GM23338 (cell line): ENCODE results near the gene PPAN. TPM values are rescaled to one million over a fixed set of nuclear protein-coding genes. Genes with fewer than 3 reads are reported as not detected.

Source experiments
- ATAC-seq: fragments of 200-7000 bp; cut with Tn5 transposase; 3 replicates; pipeline ENCODE4 v1.9.1; 2020
- DNase-seq: peaks from one replicate; pipeline ENCODE4 v3.0.0-alpha.2; 2015; ENCODE audit warnings: low spot score
- H2AFZ ChIP-seq: fragments of 200-600 bp; sonication (generic); 2 replicates; pipeline ENCODE4 v1.8.0; 2016; ENCODE audit warnings: antibody characterized with exemption, mild to moderate bottlenecking, moderate library complexity
- H3F3A ChIP-seq: fragments of 200-600 bp; sonication (generic); replicated peaks from 2 replicates; pipeline ENCODE4 v1.8.0; 2017; ENCODE audit warnings: antibody characterized with exemption, mixed run types, low read depth
- H3K27ac ChIP-seq: fragments of 200-600 bp; sonication (generic); 2 replicates; pipeline ENCODE4 v1.6.1; 2016; ENCODE audit warnings: low read depth
- H3K27me3 ChIP-seq: fragments of 200-600 bp; sonication (generic); 2 replicates; pipeline ENCODE4 v1.8.0; 2016; ENCODE audit warnings: mild to moderate bottlenecking, mixed run types, moderate library complexity; ENCODE audit not compliant: insufficient read depth
- H3K36me3 ChIP-seq: fragments of 200-600 bp; sonication (generic); 2 replicates; pipeline ENCODE4 v1.8.0; 2016; ENCODE audit warnings: mild to moderate bottlenecking; ENCODE audit not compliant: insufficient read depth
- H3K4me1 ChIP-seq: fragments of 200-600 bp; sonication (generic); 2 replicates; pipeline ENCODE4 v1.8.0; 2016; ENCODE audit warnings: mild to moderate bottlenecking, moderate library complexity; ENCODE audit not compliant: insufficient read depth
- H3K4me2 ChIP-seq: fragments of 200-600 bp; sonication (generic); 2 replicates; pipeline ENCODE4 v1.7.1; 2017; ENCODE audit warnings: mixed run types
- H3K4me3 ChIP-seq: fragments of 200-600 bp; sonication (generic); 2 replicates; pipeline ENCODE4 v1.6.1; 2016; ENCODE audit warnings: mixed run types
- H3K79me2 ChIP-seq: fragments of 200-600 bp; sonication (generic); replicated peaks from 2 replicates; pipeline ENCODE4 v1.8.0; 2017; ENCODE audit warnings: mild to moderate bottlenecking; ENCODE audit not compliant: insufficient read depth
- H3K9me2 ChIP-seq: fragments of 200-600 bp; sonication (generic); 2 replicates; pipeline ENCODE4 v1.8.0; 2017; ENCODE audit not compliant: insufficient read depth
- H4K20me1 ChIP-seq: fragments of 200-600 bp; sonication (generic); replicated peaks from 2 replicates; pipeline ENCODE4 v1.8.0; 2017; ENCODE audit warnings: mild to moderate bottlenecking; ENCODE audit not compliant: insufficient read depth
- H3K27ac Mint-ChIP-seq: 2 replicates; pipeline ENCODE4 v1.8.0; 2020; ENCODE audit warnings: inconsistent platforms, mild to moderate bottlenecking, moderate library complexity, mixed read lengths
- H3K27me3 Mint-ChIP-seq: 3 replicates; pipeline ENCODE4 v1.8.0; 2022; ENCODE audit warnings: low read depth, mild to moderate bottlenecking, moderate library complexity, mixed read lengths, inconsistent platforms; ENCODE audit not compliant: insufficient read depth, poor library complexity
- H3K36me3 Mint-ChIP-seq: 3 replicates; pipeline ENCODE4 v1.8.0; 2021; ENCODE audit warnings: low read depth, mild to moderate bottlenecking, inconsistent platforms, moderate library complexity, mixed read lengths
- H3K4me1 Mint-ChIP-seq: 3 replicates; pipeline ENCODE4 v1.8.0; 2020; ENCODE audit warnings: mild to moderate bottlenecking, inconsistent platforms, mixed read lengths
- H3K4me3 Mint-ChIP-seq: 3 replicates; pipeline ENCODE4 v1.8.0; 2021; ENCODE audit warnings: moderate library complexity, mild to moderate bottlenecking, inconsistent platforms, mixed read lengths
- H3K9me3 Mint-ChIP-seq: 3 replicates; pipeline ENCODE4 v1.8.0; 2020; ENCODE audit warnings: moderate library complexity, mild to moderate bottlenecking, inconsistent platforms, mixed read lengths
- CREB1 ChIP-seq: fragments of 250-450 bp; sonication (Bioruptor Pico); IDR thresholded peaks from 2 replicates; pipeline ENCODE4 v1.5.0; 2020; ENCODE audit warnings: low read depth, mild to moderate bottlenecking, moderate library complexity
- EZH2 ChIP-seq: fragments of 200-600 bp; sonication (generic); IDR thresholded peaks from one replicate; pipeline ENCODE4 v1.8.0; 2017; ENCODE audit warnings: antibody characterized with exemption, mild to moderate bottlenecking, low read depth; ENCODE audit not compliant: unreplicated experiment
- EZH2phosphoT487 ChIP-seq: fragments of 200-600 bp; sonication (generic); IDR thresholded peaks from one replicate; pipeline ENCODE4 v1.8.1; 2018; ENCODE audit warnings: antibody characterized with exemption; ENCODE audit not compliant: unreplicated experiment
- JUNB ChIP-seq: IDR thresholded peaks from one replicate; pipeline ENCODE4 v1.6.1; 2016; ENCODE audit warnings: antibody characterized with exemption; ENCODE audit not compliant: unreplicated experiment
- NANOG ChIP-seq: IDR thresholded peaks from 2 replicates; pipeline ENCODE4 v1.6.1; 2016; ENCODE audit warnings: antibody characterized with exemption, borderline replicate concordance
- POLR2AphosphoS5 ChIP-seq: IDR thresholded peaks from 2 replicates; pipeline ENCODE4 v1.6.1; 2016; ENCODE audit warnings: antibody characterized with exemption, low read depth
- STAT1 ChIP-seq: IDR thresholded peaks from one replicate; pipeline ENCODE4 v1.6.1; 2016; ENCODE audit warnings: antibody characterized with exemption; ENCODE audit not compliant: unreplicated experiment
- ZNF114 ChIP-seq: fragments of 250-450 bp; sonication (Bioruptor Pico); IDR thresholded peaks from 2 replicates; pipeline ENCODE4 v1.5.0; 2020; ENCODE audit warnings: mild to moderate bottlenecking, moderate library complexity
- ZNF331 ChIP-seq: fragments of 250-450 bp; sonication (Bioruptor Pico); IDR thresholded peaks from 2 replicates; pipeline ENCODE4 v1.5.0; 2020; ENCODE audit warnings: low read depth, mild to moderate bottlenecking, moderate library complexity
- polyA plus RNA-seq: library from polyadenylated mRNA; unstranded; fragments of >200 nt; fragmentation: Nextera tagmentation; extraction: Ambion mirVana; gene quantifications from 2 replicates; pipeline ENCODE4 v1.2.1, GENCODE V29; 2016
- total RNA-seq: library from RNA; depleted of rRNA; stranded (reverse); fragments of >200 nt; shearing (Covaris generic); gene quantifications from 2 replicates; pipeline ENCODE4 v1.2.3, GENCODE V29; 2014
- TF ChIP-seq, protein P1 (sequence below): fragments of 250-450 bp; sonication (Bioruptor Pico); IDR thresholded peaks from 2 replicates; pipeline ENCODE4 v1.5.0; 2020; ENCODE audit warnings: mild to moderate bottlenecking, moderate library complexity
- TF ChIP-seq, protein P2 (sequence below): IDR thresholded peaks from 2 replicates; pipeline ENCODE4 v1.6.1; 2016; ENCODE audit warnings: antibody characterized with exemption
- TF ChIP-seq, protein P3 (sequence below), 2 experiments: fragments of 200-600 bp in 1 of 2; sonication (generic) in 1 of 2; conservative IDR thresholded peaks; 2 replicates each; pipeline versions ENCODE4 v1.5.1 to v1.6.1; 2016 to 2017; ENCODE audit warnings: antibody characterized with exemption in 2 of 2, low read depth in 2 of 2, mild to moderate bottlenecking in 2 of 2, moderate library complexity in 1 of 2
- TF ChIP-seq, protein P4 (sequence below): IDR thresholded peaks from one replicate; pipeline ENCODE4 v1.6.1; 2018; ENCODE audit warnings: antibody characterized with exemption; ENCODE audit not compliant: unreplicated experiment

The PPAN gene
- total and polyA plus RNA-seq, 2 experiments from 2014 or later: 71.8 to 81.9 TPM

DNA sequence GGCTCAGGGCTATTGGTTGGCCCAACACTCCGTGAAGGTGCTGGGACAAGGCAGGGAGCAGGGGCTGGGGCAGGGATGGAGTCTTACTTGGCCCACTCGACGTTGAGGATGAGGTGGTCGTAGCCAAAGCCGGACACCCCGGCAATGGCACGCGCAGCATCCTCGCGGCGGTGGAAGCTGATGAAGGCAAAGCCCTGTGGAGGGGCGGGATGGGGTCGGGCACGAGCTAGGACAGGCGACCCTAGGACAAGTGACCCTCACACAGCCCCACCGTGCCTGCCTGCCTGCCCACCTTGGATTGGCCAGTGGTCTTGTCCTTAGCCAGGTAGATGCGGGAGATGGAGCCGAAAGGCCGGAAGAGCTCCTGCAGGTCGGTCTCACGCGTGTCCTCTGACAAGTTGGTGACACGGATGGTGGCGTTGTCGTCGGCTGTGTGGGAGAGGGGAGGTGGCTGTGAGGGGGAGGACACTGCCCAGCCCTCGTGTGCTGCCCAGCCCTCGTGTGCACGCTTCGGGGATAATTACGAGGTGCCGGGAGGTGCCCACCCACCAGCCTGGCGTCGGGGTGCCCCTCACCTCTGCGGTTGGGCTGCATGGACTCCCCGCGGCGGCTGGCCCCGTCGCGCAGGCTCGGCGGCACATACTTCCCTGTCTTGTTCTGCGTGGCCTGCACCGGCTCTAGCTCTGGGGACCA, 9.4 kb downstream of the PPAN start:
- no peak overlapping the region for H3K4me2 ChIP-seq
- ATAC-seq (no peak), DNase-seq (no peak)
- peaks cover 69% of the 10 kb centered on the region for H3K36me3 Mint-ChIP-seq
- H3K9me2 ChIP-seq: no peaks in the 10 kb centered on the region
- no peak overlapping the region for H3K4me3 Mint-ChIP-seq
- TF ChIP-seq EZH2 (no peak), EZH2phosphoT487 (no peak), CREB1 (CRISPR knock-in tag) (no peak), NANOG (no peak), POLR2AphosphoS5 (no peak), STAT1 (no peak), ZNF331 (CRISPR knock-in tag) (no peak), JUNB (no peak), ZNF114 (CRISPR knock-in tag) (no peak)
- TF ChIP-seq, protein P1, sequence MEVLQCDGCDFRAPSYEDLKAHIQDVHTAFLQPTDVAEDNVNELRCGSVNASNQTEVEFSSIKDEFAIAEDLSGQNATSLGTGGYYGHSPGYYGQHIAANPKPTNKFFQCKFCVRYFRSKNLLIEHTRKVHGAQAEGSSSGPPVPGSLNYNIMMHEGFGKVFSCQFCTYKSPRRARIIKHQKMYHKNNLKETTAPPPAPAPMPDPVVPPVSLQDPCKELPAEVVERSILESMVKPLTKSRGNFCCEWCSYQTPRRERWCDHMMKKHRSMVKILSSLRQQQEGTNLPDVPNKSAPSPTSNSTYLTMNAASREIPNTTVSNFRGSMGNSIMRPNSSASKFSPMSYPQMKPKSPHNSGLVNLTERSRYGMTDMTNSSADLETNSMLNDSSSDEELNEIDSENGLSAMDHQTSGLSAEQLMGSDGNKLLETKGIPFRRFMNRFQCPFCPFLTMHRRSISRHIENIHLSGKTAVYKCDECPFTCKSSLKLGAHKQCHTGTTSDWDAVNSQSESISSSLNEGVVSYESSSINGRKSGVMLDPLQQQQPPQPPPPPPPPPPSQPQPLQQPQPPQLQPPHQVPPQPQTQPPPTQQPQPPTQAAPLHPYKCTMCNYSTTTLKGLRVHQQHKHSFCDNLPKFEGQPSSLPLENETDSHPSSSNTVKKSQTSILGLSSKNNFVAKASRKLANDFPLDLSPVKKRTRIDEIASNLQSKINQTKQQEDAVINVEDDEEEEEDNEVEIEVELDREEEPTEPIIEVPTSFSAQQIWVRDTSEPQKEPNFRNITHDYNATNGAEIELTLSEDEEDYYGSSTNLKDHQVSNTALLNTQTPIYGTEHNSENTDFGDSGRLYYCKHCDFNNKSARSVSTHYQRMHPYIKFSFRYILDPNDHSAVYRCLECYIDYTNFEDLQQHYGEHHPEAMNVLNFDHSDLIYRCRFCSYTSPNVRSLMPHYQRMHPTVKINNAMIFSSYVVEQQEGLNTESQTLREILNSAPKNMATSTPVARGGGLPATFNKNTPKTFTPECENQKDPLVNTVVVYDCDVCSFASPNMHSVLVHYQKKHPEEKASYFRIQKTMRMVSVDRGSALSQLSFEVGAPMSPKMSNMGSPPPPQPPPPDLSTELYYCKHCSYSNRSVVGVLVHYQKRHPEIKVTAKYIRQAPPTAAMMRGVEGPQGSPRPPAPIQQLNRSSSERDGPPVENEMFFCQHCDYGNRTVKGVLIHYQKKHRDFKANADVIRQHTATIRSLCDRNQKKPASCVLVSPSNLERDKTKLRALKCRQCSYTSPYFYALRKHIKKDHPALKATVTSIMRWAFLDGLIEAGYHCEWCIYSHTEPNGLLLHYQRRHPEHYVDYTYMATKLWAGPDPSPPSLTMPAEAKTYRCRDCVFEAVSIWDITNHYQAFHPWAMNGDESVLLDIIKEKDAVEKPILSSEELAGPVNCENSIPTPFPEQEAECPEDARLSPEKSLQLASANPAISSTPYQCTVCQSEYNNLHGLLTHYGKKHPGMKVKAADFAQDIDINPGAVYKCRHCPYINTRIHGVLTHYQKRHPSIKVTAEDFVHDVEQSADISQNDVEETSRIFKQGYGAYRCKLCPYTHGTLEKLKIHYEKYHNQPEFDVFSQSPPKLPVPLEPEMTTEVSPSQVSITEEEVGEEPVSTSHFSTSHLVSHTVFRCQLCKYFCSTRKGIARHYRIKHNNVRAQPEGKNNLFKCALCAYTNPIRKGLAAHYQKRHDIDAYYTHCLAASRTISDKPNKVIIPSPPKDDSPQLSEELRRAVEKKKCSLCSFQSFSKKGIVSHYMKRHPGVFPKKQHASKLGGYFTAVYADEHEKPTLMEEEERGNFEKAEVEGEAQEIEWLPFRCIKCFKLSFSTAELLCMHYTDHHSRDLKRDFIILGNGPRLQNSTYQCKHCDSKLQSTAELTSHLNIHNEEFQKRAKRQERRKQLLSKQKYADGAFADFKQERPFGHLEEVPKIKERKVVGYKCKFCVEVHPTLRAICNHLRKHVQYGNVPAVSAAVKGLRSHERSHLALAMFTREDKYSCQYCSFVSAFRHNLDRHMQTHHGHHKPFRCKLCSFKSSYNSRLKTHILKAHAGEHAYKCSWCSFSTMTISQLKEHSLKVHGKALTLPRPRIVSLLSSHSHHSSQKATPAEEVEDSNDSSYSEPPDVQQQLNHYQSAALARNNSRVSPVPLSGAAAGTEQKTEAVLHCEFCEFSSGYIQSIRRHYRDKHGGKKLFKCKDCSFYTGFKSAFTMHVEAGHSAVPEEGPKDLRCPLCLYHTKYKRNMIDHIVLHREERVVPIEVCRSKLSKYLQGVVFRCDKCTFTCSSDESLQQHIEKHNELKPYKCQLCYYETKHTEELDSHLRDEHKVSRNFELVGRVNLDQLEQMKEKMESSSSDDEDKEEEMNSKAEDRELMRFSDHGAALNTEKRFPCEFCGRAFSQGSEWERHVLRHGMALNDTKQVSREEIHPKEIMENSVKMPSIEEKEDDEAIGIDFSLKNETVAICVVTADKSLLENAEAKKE: no peak
- TF ChIP-seq, protein P2, sequence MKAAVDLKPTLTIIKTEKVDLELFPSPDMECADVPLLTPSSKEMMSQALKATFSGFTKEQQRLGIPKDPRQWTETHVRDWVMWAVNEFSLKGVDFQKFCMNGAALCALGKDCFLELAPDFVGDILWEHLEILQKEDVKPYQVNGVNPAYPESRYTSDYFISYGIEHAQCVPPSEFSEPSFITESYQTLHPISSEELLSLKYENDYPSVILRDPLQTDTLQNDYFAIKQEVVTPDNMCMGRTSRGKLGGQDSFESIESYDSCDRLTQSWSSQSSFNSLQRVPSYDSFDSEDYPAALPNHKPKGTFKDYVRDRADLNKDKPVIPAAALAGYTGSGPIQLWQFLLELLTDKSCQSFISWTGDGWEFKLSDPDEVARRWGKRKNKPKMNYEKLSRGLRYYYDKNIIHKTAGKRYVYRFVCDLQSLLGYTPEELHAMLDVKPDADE: no peak
- TF ChIP-seq, protein P3, sequence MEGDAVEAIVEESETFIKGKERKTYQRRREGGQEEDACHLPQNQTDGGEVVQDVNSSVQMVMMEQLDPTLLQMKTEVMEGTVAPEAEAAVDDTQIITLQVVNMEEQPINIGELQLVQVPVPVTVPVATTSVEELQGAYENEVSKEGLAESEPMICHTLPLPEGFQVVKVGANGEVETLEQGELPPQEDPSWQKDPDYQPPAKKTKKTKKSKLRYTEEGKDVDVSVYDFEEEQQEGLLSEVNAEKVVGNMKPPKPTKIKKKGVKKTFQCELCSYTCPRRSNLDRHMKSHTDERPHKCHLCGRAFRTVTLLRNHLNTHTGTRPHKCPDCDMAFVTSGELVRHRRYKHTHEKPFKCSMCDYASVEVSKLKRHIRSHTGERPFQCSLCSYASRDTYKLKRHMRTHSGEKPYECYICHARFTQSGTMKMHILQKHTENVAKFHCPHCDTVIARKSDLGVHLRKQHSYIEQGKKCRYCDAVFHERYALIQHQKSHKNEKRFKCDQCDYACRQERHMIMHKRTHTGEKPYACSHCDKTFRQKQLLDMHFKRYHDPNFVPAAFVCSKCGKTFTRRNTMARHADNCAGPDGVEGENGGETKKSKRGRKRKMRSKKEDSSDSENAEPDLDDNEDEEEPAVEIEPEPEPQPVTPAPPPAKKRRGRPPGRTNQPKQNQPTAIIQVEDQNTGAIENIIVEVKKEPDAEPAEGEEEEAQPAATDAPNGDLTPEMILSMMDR (conservative IDR thresholded peaks at IDR 0.05; ENCODE audit: low read depth in 2 of 2): no peak
- TF ChIP-seq, protein P4, sequence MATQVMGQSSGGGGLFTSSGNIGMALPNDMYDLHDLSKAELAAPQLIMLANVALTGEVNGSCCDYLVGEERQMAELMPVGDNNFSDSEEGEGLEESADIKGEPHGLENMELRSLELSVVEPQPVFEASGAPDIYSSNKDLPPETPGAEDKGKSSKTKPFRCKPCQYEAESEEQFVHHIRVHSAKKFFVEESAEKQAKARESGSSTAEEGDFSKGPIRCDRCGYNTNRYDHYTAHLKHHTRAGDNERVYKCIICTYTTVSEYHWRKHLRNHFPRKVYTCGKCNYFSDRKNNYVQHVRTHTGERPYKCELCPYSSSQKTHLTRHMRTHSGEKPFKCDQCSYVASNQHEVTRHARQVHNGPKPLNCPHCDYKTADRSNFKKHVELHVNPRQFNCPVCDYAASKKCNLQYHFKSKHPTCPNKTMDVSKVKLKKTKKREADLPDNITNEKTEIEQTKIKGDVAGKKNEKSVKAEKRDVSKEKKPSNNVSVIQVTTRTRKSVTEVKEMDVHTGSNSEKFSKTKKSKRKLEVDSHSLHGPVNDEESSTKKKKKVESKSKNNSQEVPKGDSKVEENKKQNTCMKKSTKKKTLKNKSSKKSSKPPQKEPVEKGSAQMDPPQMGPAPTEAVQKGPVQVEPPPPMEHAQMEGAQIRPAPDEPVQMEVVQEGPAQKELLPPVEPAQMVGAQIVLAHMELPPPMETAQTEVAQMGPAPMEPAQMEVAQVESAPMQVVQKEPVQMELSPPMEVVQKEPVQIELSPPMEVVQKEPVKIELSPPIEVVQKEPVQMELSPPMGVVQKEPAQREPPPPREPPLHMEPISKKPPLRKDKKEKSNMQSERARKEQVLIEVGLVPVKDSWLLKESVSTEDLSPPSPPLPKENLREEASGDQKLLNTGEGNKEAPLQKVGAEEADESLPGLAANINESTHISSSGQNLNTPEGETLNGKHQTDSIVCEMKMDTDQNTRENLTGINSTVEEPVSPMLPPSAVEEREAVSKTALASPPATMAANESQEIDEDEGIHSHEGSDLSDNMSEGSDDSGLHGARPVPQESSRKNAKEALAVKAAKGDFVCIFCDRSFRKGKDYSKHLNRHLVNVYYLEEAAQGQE: no peak
- H3K79me2 ChIP-seq: peaks cover 21% of the 10 kb centered on the region
- no peaks in the 10 kb centered on the region for H3K27me3 ChIP-seq
- H3K4me3 ChIP-seq: no peak overlapping the region
- H2AFZ ChIP-seq: no peak overlapping the region
- peaks cover 38% of the 10 kb centered on the region for H3F3A ChIP-seq
- peaks cover 43% of the 10 kb centered on the region for H3K27me3 Mint-ChIP-seq
- H3K36me3 ChIP-seq: peaks cover 16% of the 10 kb centered on the region; the same call in 1 of the 2 replicates
- no peak overlapping the region for H3K27ac Mint-ChIP-seq
- H4K20me1 ChIP-seq: peaks cover 11% of the 10 kb centered on the region; the same call in 1 of the 2 replicates
- H3K9me3 Mint-ChIP-seq: no peaks in the 10 kb centered on the region
- H3K27ac ChIP-seq: no peak overlapping the region
- H3K4me1 Mint-ChIP-seq: peaks cover 12% of the 10 kb centered on the region
- no peaks in the 10 kb centered on the region; the same call in 1 of the 2 replicates for H3K4me1 ChIP-seq
